ENCODE data around the gene ZNF438. TPM values are rescaled to one million over a fixed set of nuclear protein-coding genes. Genes with fewer than 3 reads are reported as not detected.

ZNF438 gene
- total RNA-seq, 4 donors from 2014 or later, result 6.1 to 14.1 (median 7.1) TPM

DNA sequence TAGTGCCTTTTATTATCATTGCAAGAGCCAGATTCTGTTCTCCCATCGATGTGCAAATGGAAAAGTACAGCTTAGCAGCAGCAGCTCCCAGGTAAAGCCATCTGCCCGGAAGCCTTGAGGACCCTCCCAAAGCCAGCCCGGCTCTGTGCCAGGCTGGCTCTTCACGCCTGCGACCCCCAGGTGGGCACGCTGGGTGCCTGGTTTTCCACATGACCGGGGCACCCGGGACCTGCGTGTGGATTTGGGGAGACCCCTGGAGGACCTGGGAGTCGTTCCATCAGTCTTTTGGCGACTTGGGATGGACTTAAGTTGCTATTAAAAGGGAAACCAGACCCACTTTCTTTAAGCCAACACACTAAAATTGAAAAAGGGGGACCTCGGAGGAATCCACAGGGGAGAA is 196.5 kb downstream of the ZNF438 start:
- Histone ChIP-seq H3K4me1 (peaks cover 18% of the 10 kb centered on the region), H3K36me3 (no peaks in the 10 kb centered on the region), H3K4me3 (no peak overlapping the region), H3K27ac (no peak overlapping the region), H3K27me3 (no peaks in the 10 kb centered on the region), H3K9me3 (no peaks in the 10 kb centered on the region)
- no peak for TF ChIP-seq POLR2AphosphoS5 (IDR thresholded peaks at IDR 0.05)
- TF ChIP-seq EP300 (IDR thresholded peaks at IDR 0.05), result no peak
- DNase-seq (ENCODE audit: low spot score in 2 of 2), result no peak
- WGBS, result 95% methylated on average over 12 of the region's 12 CpGs

DNA sequence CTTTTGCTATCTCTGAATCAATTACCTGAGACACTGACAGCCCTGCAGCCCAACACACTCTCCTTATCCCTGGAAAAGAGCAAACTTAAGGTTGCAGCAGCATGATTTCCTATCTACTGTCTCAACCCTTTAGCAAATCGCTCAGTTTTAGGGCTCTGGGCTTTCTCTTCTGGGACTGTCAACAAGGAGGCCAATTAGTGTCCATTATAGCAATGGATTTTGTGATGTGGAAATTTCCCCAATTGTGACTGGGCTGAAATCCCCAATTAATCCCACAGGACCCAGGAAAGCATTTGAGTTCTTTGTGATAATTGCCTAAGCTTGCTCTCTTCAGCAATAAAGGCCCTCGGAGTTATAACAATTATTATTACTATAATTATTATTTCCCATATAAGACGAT is 197.0 kb downstream of the ZNF438 start:
- DNase-seq (ENCODE audit: low spot score in 2 of 2), result no peak
- Histone ChIP-seq H3K4me1 (peaks cover 18% of the 10 kb centered on the region), H3K36me3 (no peaks in the 10 kb centered on the region), H3K4me3 (no peak overlapping the region), H3K27me3 (no peaks in the 10 kb centered on the region), H3K27ac (no peak overlapping the region), H3K9me3 (no peaks in the 10 kb centered on the region)
- 73% methylated on average over 3 of the region's 3 CpGs for WGBS
- no peak for TF ChIP-seq POLR2A (IDR thresholded peaks at IDR 0.05)
- no peak for TF ChIP-seq POLR2AphosphoS5 (IDR thresholded peaks at IDR 0.05)
- no peak for TF ChIP-seq EP300 (IDR thresholded peaks at IDR 0.05)
- TF ChIP-seq, protein P1, sequence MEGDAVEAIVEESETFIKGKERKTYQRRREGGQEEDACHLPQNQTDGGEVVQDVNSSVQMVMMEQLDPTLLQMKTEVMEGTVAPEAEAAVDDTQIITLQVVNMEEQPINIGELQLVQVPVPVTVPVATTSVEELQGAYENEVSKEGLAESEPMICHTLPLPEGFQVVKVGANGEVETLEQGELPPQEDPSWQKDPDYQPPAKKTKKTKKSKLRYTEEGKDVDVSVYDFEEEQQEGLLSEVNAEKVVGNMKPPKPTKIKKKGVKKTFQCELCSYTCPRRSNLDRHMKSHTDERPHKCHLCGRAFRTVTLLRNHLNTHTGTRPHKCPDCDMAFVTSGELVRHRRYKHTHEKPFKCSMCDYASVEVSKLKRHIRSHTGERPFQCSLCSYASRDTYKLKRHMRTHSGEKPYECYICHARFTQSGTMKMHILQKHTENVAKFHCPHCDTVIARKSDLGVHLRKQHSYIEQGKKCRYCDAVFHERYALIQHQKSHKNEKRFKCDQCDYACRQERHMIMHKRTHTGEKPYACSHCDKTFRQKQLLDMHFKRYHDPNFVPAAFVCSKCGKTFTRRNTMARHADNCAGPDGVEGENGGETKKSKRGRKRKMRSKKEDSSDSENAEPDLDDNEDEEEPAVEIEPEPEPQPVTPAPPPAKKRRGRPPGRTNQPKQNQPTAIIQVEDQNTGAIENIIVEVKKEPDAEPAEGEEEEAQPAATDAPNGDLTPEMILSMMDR (IDR thresholded peaks at IDR 0.05), result no peak

DNA sequence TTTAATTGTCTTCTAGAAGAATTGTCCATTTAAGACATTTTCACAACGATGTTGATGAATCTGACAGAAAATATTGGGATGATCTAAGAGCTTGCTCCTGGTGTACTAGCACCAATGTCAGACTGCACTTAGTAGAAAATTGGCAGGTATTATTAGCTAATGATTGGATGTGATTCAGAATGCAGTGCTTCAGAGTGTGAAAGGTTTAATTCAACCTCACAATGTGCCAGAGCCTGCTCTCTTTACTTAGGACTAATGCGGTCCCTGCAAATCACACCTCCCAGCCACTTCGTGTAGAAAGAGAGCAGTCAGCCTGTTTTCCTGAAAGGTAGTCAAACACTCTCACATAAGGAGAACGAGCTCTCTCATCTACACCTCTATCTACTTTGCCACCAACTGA is 197.5 kb downstream of the ZNF438 start:
- DNase-seq (ENCODE audit: low spot score in 2 of 2), result no peak
- TF ChIP-seq POLR2A (IDR thresholded peaks at IDR 0.05), result no peak
- TF ChIP-seq, protein P1 (IDR thresholded peaks at IDR 0.05), result no peak
- TF ChIP-seq POLR2AphosphoS5 (IDR thresholded peaks at IDR 0.05), result no peak
- TF ChIP-seq EP300 (IDR thresholded peaks at IDR 0.05), result no peak
- 98% methylated on average over 4 of the region's 4 CpGs for WGBS
- H3K27me3 ChIP-seq, result no peaks in the 10 kb centered on the region
- H3K27ac ChIP-seq, result no peak overlapping the region
- peaks cover 18% of the 10 kb centered on the region for H3K4me1 ChIP-seq
- H3K9me3 ChIP-seq, result no peaks in the 10 kb centered on the region
- H3K36me3 ChIP-seq, result no peaks in the 10 kb centered on the region
- no peak overlapping the region for H3K4me3 ChIP-seq

DNA sequence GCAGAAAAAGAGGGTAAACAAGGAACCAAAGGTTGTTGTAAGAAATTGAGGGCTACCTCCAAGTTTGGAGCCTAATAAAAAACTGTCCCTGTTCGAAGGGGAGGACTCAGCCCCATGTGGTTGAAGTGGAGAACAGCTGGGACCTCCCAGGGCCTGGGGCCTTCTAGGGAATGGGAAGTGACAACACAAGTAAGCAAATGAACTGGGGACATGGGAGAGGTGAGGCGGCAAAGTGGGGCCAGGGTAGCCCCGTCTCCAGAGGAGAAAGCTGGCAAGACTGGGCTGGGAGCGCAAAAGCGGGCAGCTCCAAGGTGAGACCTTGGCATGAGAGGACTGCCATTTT is 198.1 kb downstream of the ZNF438 start:
- H3K36me3 ChIP-seq, result no peaks in the 10 kb centered on the region
- no peak overlapping the region for H3K27ac ChIP-seq
- no peaks in the 10 kb centered on the region for H3K27me3 ChIP-seq
- peak in 1 of 2 donors; percentile 48 for DNase-seq (ENCODE audit: low spot score in 2 of 2)
- peaks cover 18% of the 10 kb centered on the region for H3K4me1 ChIP-seq
- WGBS, result 90% methylated on average over 5 of the region's 5 CpGs
- H3K9me3 ChIP-seq, result no peaks in the 10 kb centered on the region
- TF ChIP-seq POLR2A (IDR thresholded peaks at IDR 0.05) (no peak), POLR2AphosphoS5 (IDR thresholded peaks at IDR 0.05) (no peak), EP300 (IDR thresholded peaks at IDR 0.05) (no peak)
- TF ChIP-seq, protein P1 (IDR thresholded peaks at IDR 0.05), result no peak
- H3K4me3 ChIP-seq, result no peak overlapping the region

DNA sequence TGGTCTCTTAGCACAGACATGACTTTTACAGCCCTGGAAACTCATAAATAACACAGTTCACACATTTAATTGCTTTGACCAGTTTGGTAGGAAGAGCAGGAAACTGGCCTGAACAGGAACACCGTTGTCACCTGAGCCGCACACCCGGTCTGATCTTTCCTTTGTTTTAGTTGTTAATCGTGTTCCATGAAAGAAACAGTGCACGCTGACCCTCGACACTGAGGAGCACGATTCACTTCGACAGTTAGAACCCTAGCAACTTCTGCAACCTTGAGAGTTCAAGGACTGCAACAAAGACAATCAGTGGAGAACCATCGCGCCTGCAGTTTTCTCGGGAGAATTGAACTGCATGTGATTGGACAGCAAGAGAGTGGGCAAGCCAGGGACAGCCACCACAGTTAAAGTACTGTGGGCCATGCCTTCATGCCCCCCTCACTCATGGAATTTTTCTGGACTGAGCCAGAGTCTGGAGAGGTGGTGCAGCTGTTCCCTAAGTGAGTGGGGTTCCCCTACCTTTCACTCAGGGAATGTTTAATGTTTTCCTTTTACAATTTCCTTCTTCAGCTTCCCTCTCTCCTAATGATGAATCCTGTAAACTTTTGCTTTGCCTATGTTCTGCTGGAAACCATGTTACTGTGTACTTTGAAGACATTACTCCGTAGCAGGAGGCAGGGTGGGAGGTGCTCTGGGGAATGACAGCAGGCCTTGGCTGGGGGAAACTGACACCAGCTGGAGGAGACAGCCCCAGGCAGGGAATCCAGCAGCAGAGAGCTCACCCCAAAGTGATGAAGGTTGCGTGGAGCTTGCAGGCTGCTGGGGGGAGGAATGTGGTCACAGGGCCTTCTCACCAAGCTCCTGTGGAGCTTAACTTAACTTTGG is 198.7 kb downstream of the ZNF438 start:
- Histone ChIP-seq H3K9me3 (no peaks in the 10 kb centered on the region), H3K27ac (no peak overlapping the region), H3K4me3 (no peak overlapping the region), H3K4me1 (peaks cover 18% of the 10 kb centered on the region), H3K36me3 (no peaks in the 10 kb centered on the region), H3K27me3 (no peaks in the 10 kb centered on the region)
- DNase-seq (ENCODE audit: low spot score in 2 of 2), result peak in 1 of 2 donors; percentile 29
- TF ChIP-seq, protein P1 (IDR thresholded peaks at IDR 0.05), result no peak
- TF ChIP-seq EP300 (IDR thresholded peaks at IDR 0.05), result no peak
- no peak for TF ChIP-seq POLR2A (IDR thresholded peaks at IDR 0.05)
- no peak for TF ChIP-seq POLR2AphosphoS5 (IDR thresholded peaks at IDR 0.05)
- WGBS, result 79% methylated on average over 13 of the region's 13 CpGs
